ENCODE results near the gene EYA4. TPM values are rescaled to one million over a fixed set of nuclear protein-coding genes. Genes with fewer than 3 reads are reported as not detected.

Gene EYA4
- total RNA-seq, 1 experiment from 2014 or later, result not detected

GRCh38 chr6:133205304-133205703, 35.9 kb upstream of the EYA4 start:
- Histone ChIP-seq H3K36me3 (ENCODE audit: control insufficient read depth, insufficient read depth, low read length) (no peaks in the 10 kb centered on the region), H3K27ac (ENCODE audit: low read length) (no peak overlapping the region), H3K9me3 (ENCODE audit: control insufficient read depth, insufficient read depth, low read depth, low read length) (no peaks in the 10 kb centered on the region), H3K27me3 (ENCODE audit: control insufficient read depth, insufficient read depth, low read length) (no peaks in the 10 kb centered on the region), H3K4me1 (ENCODE audit: control insufficient read depth, insufficient read depth, low read length) (no peaks in the 10 kb centered on the region), H3K4me3 (ENCODE audit: low read depth in 2 of 2, low read length in 2 of 2) (no peak overlapping the region)
- TF ChIP-seq SIN3A (IDR thresholded peaks at IDR 0.05; ENCODE audit: borderline replicate concordance, insufficient read depth, low read depth, low read length) (no peak), REST (IDR thresholded peaks at IDR 0.05; ENCODE audit: insufficient read depth in 1 of 2, low read depth in 2 of 2, low read length in 1 of 2) (no peak), POLR2AphosphoS5 (IDR thresholded peaks at IDR 0.05; ENCODE audit: low read depth, low read length) (no peak), TCF7L2 (IDR thresholded peaks at IDR 0.05; ENCODE audit: low read depth, low read length) (no peak), CTCF (IDR thresholded peaks at IDR 0.05) (no peak)
- intact Hi-C loops (cut with micrococcal nuclease; ENCODE audit: unreplicated experiment) (no loop called here), in situ Hi-C loops (cut with HindIII; ENCODE audit: low pct_unique_long_range_greater_than_20kb, low sequenced_read_pairs) (no loop called here)
- ChIA-PET CTCF (no interaction called here), POLR2A (no interaction called here)
- no TSS peak for BruUV-seq (replicated peaks)
- no peak for DNase-seq (ENCODE audit: low read depth, low spot score)
- ATAC-seq, result no peak

- intact Hi-C loops (cut with micrococcal nuclease; ENCODE audit: unreplicated experiment), result no loop called here
- no peaks in the 10 kb centered on the region for H3K9me3 ChIP-seq (ENCODE audit: control insufficient read depth, insufficient read depth, low read depth, low read length)
- no TSS peak for BruUV-seq (replicated peaks)
- ChIA-PET POLR2A (no interaction called here), CTCF (no interaction called here)
- in situ Hi-C loops (cut with HindIII; ENCODE audit: low pct_unique_long_range_greater_than_20kb, low sequenced_read_pairs), result no loop called here
- TF ChIP-seq POLR2AphosphoS5 (IDR thresholded peaks at IDR 0.05; ENCODE audit: low read depth, low read length), result no peak
- no peak for TF ChIP-seq SIN3A (IDR thresholded peaks at IDR 0.05; ENCODE audit: borderline replicate concordance, insufficient read depth, low read depth, low read length)
- TF ChIP-seq CTCF (IDR thresholded peaks at IDR 0.05), result no peak
- no peak for TF ChIP-seq TCF7L2 (IDR thresholded peaks at IDR 0.05; ENCODE audit: low read depth, low read length)
- DNase-seq (ENCODE audit: low read depth, low spot score) (no peak), ATAC-seq (no peak)
- H3K27ac ChIP-seq (ENCODE audit: low read length), result no peak overlapping the region
- no peaks in the 10 kb centered on the region for H3K27me3 ChIP-seq (ENCODE audit: control insufficient read depth, insufficient read depth, low read length)
- no peak overlapping the region for H3K4me3 ChIP-seq (ENCODE audit: low read depth in 2 of 2, low read length in 2 of 2)
- no peaks in the 10 kb centered on the region for H3K4me1 ChIP-seq (ENCODE audit: control insufficient read depth, insufficient read depth, low read length)
- no peaks in the 10 kb centered on the region for H3K36me3 ChIP-seq (ENCODE audit: control insufficient read depth, insufficient read depth, low read length)
Measured at GRCh38 chr6:133206942-133207341, 34.2 kb upstream of the EYA4 start.

All from Panc1 (cell line).